Dermis blood vessel endothelial cell (primary cell): ENCODE measurements around the gene GALNT10. TPM values are rescaled to one million over a fixed set of nuclear protein-coding genes. Genes with fewer than 3 reads are reported as not detected.

Source experiments
- DNase-seq: peaks from one replicate; pipeline ENCODE4 v3.0.0; 2010
- total RNA-seq: library from RNA; depleted of rRNA; stranded (reverse); fragments of >200 nt; gene quantifications from 2 replicates; pipeline ENCODE4 v1.2.3, GENCODE V29; 2014

Gene GALNT10
- total RNA-seq, 1 donor from 2014 or later, result 38.8 TPM

- no peak for DNase-seq
These were observed 13.5 kb downstream of the GALNT10 start for GRCh38 chr5:154203798-154204578.

- no peak for DNase-seq
These were observed 15.0 kb downstream of the GALNT10 start for GRCh38 chr5:154205441-154206117.

- no peak for DNase-seq
These were observed 15.8 kb downstream of the GALNT10 start for GRCh38 chr5:154206311-154206710.

- DNase-seq, result no peak
These were observed 16.7 kb downstream of the GALNT10 start for GRCh38 chr5:154207204-154207603.

GRCh38 chr5:154209591-154210081 lies 19.1 kb downstream of the GALNT10 start:
- no peak for DNase-seq

GRCh38 chr5:154210163-154210562 lies 19.6 kb downstream of the GALNT10 start:
- DNase-seq, result no peak

GRCh38 chr5:154211641-154212390 lies 21.3 kb downstream of the GALNT10 start:
- no peak for DNase-seq

- no peak for DNase-seq
These were observed 23.1 kb downstream of the GALNT10 start for GRCh38 chr5:154213592-154213991.

- DNase-seq, result no peak
These were observed 24.0 kb downstream of the GALNT10 start for GRCh38 chr5:154214371-154215106.

- no peak for DNase-seq
These were observed 25.2 kb downstream of the GALNT10 start for GRCh38 chr5:154215571-154216325.

GRCh38 chr5:154217462-154217861 lies 26.9 kb downstream of the GALNT10 start:
- no peak for DNase-seq

GRCh38 chr5:154218786-154219185 lies 28.3 kb downstream of the GALNT10 start:
- DNase-seq, result no peak

GRCh38 chr5:154220625-154221024 lies 30.1 kb downstream of the GALNT10 start:
- peak; percentile 65 for DNase-seq

- DNase-seq, result peak; percentile 56
These were observed 30.9 kb downstream of the GALNT10 start for GRCh38 chr5:154221371-154221896.

- DNase-seq, result no peak
These were observed 31.9 kb downstream of the GALNT10 start for GRCh38 chr5:154222414-154222813.

- no peak for DNase-seq
These were observed 32.8 kb downstream of the GALNT10 start for GRCh38 chr5:154223320-154223719.

- no peak for DNase-seq
These were observed 36.6 kb downstream of the GALNT10 start for GRCh38 chr5:154227090-154227489.

GRCh38 chr5:154228696-154229095 lies 38.2 kb downstream of the GALNT10 start:
- no peak for DNase-seq

GRCh38 chr5:154230526-154230925 lies 40.0 kb downstream of the GALNT10 start:
- no peak for DNase-seq

GRCh38 chr5:154234551-154234950 lies 44.0 kb downstream of the GALNT10 start:
- no peak for DNase-seq

- DNase-seq, result no peak
These were observed 45.5 kb downstream of the GALNT10 start for GRCh38 chr5:154236011-154236410.
